ENCODE measurements around the gene VAV3. TPM values are rescaled to one million over a fixed set of nuclear protein-coding genes. Genes with fewer than 3 reads are reported as not detected.

VAV3 gene
- total and polyA plus RNA-seq, 2 of the 8 experiments (the other 6 are each of a cell fraction or from before 2014, with no cell fraction given) = 2.9 to 7.9 TPM

DNA sequence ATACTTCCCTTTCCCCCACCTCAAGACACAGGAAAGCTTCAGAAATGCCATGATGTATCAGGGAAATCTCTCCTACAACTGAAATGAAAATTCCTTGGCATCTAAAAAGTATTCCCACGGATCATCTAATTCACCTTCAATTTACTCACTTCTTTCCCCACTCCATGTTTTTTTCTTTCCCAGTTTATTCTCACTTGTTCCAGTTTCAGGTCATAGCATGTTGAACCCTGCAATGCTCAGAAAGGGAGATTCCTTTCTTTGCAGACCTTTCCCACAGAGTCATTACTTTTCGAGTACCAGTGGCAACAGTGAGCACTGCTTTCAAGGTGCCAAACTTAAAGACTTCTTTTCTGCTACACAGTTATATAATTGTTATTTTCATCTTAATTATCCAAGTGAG, 305.0 kb downstream of the VAV3 start:
- H4K91ac ChIP-seq (replicated peaks; ENCODE audit: insufficient read length, low read length) = no peak overlapping the region

More for the DNA sequence above, 305.0 kb downstream of the VAV3 start:
- Histone ChIP-seq H4K20me1 (replicated peaks in 1 of 2; ENCODE audit: control insufficient read depth in 1 of 2, insufficient read depth in 2 of 2, low read length in 2 of 2) (no peaks in the 10 kb centered on the region), H2BK20ac (ENCODE audit: low read length) (no peak overlapping the region), H3K9ac (replicated peaks in 1 of 4; ENCODE audit: extremely low read depth in 1 of 4, low read depth in 3 of 4, low read length in 3 of 4) (no peak overlapping the region), H3K9me3 (ENCODE audit: insufficient read depth in 2 of 2, low read depth in 1 of 2, low read length in 1 of 2) (no peaks in the 10 kb centered on the region), H3K56ac (replicated peaks; ENCODE audit: insufficient read length, low read depth, low read length) (no peak overlapping the region), H3K27ac (ENCODE audit: low read depth, low read length) (no peak overlapping the region), H3K4ac (replicated peaks; ENCODE audit: insufficient read length, low read depth, low read length) (no peak overlapping the region), H2BK5ac (ENCODE audit: low read depth, low read length) (no peak overlapping the region), H3K23ac (ENCODE audit: insufficient read length) (no peak overlapping the region), H3K79me2 (ENCODE audit: control insufficient read depth in 1 of 2, insufficient read depth in 2 of 2, low read length in 2 of 2) (no peaks in the 10 kb centered on the region), H3K27me3 (replicated peaks in 1 of 4; ENCODE audit: control insufficient read depth in 3 of 4, extremely low read depth in 1 of 4, insufficient read depth in 3 of 4, low read length in 3 of 4) (no peaks in the 10 kb centered on the region), H4K5ac (ENCODE audit: insufficient read length, low read depth, low read length) (no peak overlapping the region), H2BK120ac (replicated peaks; ENCODE audit: low read depth, low read length) (no peak overlapping the region), H2AFZ (ENCODE audit: low read length) (no peak overlapping the region), H3K36me3 (ENCODE audit: control insufficient read depth in 2 of 4, insufficient read depth in 4 of 4, low read length in 3 of 4) (no peaks in the 10 kb centered on the region), H3K4me3 (ENCODE audit: extremely low read depth in 1 of 4, insufficient read depth in 2 of 4, low read depth in 3 of 4, low read length in 4 of 4) (no peak overlapping the region), H2BK12ac (ENCODE audit: low read depth, low read length) (no peak overlapping the region), H4K8ac (ENCODE audit: extremely low read depth, insufficient read depth, low read length) (no peak overlapping the region), H3K79me1 (ENCODE audit: low read depth, low read length) (no peaks in the 10 kb centered on the region), H3K14ac (ENCODE audit: insufficient read length) (no peak overlapping the region), H3K23me2 (ENCODE audit: low read depth, low read length) (no peaks in the 10 kb centered on the region), H3K4me2 (ENCODE audit: insufficient read depth in 1 of 2, low read depth in 2 of 2, low read length in 2 of 2) (no peak overlapping the region), H2BK15ac (ENCODE audit: low read length) (no peak overlapping the region), H2AK5ac (ENCODE audit: low read depth, low read length) (no peak overlapping the region), H3K18ac (ENCODE audit: extremely low read depth, low read length) (no peak overlapping the region), H3K4me1 (replicated peaks in 1 of 4; ENCODE audit: control insufficient read depth in 3 of 4, insufficient read depth in 4 of 4, low read length in 3 of 4) (no peaks in the 10 kb centered on the region)
- POLR2A ChIA-PET (ENCODE audit: partially characterized antibody) = no interaction called here
- FAIRE-seq (no peak), DNase-seq (ENCODE audit: low read depth in 1 of 2, low spot score in 2 of 2) (no peak)
- TF ChIP-seq CREB1 (IDR thresholded peaks at IDR 0.05) (no peak), SRF (IDR thresholded peaks at IDR 0.05; ENCODE audit: low read depth, low read length) (no peak), BACH1 (IDR thresholded peaks at IDR 0.05; ENCODE audit: low read length) (no peak), MAFK (IDR thresholded peaks at IDR 0.05; ENCODE audit: low read depth, low read length) (no peak), SIN3A (conservative IDR thresholded peaks at IDR 0.05 in 1 of 2, IDR thresholded peaks at IDR 0.05 in 1 of 2; ENCODE audit: low read depth in 1 of 2, low read length in 2 of 2) (no peak), POU5F1 (IDR thresholded peaks at IDR 0.05; ENCODE audit: low read depth, low read length) (no peak), NRF1 (IDR thresholded peaks at IDR 0.05; ENCODE audit: low read depth, low read length) (no peak), JUN (IDR thresholded peaks at IDR 0.05; ENCODE audit: low read depth, low read length) (no peak), TEAD4 (IDR thresholded peaks at IDR 0.05; ENCODE audit: low read depth, low read length) (no peak), EGR1 (IDR thresholded peaks at IDR 0.05; ENCODE audit: borderline replicate concordance, low read depth, low read length) (no peak)
- TF ChIP-seq, protein P1, sequence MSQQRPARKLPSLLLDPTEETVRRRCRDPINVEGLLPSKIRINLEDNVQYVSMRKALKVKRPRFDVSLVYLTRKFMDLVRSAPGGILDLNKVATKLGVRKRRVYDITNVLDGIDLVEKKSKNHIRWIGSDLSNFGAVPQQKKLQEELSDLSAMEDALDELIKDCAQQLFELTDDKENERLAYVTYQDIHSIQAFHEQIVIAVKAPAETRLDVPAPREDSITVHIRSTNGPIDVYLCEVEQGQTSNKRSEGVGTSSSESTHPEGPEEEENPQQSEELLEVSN (IDR thresholded peaks at IDR 0.05) = no peak
- CTCF ChIA-PET (ENCODE audit: partially characterized antibody) = no interaction called here
- 81% methylated on average over 2 of the region's 2 CpGs; no CpG with 5 or more reads in 1 of the 2 experiments for whole genome bisulfite sequencing, 2 experiments (ENCODE audit: extremely low coverage in 1 of 2, insufficient coverage in 1 of 2, insufficient read length in 1 of 2, insufficient replicate concordance in 2 of 2, low coverage in 1 of 2, low lambda C conversion rate in 2 of 2, missing lambda C conversion rate in 1 of 2)
